GM19043 (cell line): Measurements from ENCODE around the gene RUNX3.

Source experiments
- ATAC-seq: cut with Tn5 transposase; IDR thresholded peaks from one replicate; pipeline ENCODE4 v1.9.1; 2021; ENCODE audit warnings: low read depth; ENCODE audit not compliant: unreplicated experiment

RUNX3 gene

DNA sequence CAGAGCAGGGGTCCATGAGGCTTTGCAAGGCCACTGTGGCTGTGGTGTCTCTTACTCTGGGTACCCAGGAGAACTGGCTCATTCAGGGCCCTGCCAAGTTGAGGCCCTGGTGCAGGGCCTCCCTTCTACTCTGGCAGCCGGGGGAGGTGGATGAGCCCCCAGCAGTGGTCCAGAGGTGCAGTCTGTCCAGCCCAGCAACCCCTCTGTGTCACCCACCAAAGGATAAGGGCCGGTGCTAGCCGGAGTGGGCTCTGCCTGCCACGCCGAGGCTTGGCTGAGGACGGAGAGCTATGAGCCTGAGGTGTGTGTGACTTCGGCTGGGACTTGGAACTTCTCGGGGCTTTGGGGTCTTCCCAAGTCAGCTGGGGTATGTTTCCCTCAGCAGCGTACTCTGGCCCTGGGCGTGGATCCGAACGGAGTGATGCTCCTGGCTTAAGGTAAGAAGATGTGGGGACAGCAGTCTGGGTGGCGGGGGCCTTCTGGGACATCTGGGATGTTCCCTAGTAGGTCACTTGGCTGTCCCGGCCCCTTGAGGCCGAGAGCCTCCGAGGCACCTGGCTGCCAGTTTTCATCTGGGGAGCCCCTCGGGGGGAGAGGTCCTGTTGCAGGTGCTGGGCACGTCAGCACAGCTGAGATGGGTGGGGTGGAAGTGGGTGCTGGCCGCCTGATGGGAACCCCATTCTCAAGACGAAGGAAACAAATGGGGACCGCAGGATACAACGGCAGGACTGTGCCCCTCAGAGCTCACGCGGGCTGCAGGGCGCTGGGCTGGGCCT is 25.9 kb downstream of the RUNX3 start:
- no peak for ATAC-seq

DNA sequence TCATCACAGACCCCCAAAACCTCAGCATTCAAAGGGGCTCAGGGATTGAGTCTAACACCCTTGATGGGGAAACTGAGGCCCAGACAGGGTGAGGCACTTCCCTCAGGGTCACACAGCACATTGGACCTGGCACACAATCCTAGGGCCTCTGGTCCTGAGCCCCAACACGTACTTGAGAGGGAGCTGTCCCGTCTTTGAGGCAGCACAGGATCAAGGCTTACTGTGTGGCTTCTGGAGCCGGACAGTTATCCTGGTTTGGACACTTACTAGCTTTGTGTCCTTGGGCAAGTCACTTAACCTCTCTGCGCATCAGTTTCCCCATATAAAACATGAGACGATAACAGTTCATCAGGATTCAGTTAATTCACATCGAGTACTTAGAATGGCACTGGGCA is 26.5 kb downstream of the RUNX3 start:
- ATAC-seq, result no peak

DNA sequence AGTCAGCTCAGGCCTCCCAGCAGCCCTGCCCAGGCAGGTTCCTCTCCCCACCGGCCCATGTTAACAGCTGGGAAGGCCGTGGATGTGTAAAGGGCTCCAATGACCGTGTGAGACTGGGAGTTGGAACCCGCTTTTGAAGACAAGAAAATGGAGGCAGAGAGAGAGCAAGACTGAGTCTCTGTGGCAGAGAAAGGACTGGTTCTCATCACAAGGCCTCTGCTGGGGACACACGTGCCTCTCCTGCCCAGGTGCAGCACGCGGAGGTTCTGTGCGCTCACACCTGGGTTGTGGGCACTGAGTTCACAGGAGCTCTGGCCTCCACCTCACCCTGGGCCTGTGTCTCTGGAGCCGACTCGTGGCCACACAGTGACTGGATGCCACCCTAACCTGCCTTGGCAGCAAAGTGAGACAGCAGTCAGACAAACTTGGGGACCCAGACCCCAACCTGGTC is 27.0 kb downstream of the RUNX3 start:
- ATAC-seq, result no peak

DNA sequence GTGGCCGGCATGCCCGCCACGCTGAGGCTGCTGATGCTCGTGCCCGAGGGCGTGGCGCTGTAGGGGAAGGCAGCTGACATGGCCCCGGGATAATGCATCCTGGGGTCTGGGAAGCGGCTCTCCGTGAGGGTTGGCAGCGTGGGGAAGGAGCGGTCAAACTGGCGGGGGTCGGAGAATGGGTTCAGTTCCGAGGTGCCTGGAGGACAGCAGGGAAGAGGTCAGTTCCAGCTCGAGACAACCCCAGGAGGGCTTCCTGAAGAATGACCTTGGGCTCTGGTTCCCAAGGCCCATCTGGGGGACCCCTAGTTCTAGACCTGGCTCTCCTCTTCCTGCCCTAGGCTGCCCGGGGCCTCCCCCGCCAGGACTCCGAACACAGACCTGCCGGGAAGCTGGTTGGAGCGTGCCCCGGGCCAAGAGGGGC is 27.6 kb downstream of the RUNX3 start:
- no peak for ATAC-seq

DNA sequence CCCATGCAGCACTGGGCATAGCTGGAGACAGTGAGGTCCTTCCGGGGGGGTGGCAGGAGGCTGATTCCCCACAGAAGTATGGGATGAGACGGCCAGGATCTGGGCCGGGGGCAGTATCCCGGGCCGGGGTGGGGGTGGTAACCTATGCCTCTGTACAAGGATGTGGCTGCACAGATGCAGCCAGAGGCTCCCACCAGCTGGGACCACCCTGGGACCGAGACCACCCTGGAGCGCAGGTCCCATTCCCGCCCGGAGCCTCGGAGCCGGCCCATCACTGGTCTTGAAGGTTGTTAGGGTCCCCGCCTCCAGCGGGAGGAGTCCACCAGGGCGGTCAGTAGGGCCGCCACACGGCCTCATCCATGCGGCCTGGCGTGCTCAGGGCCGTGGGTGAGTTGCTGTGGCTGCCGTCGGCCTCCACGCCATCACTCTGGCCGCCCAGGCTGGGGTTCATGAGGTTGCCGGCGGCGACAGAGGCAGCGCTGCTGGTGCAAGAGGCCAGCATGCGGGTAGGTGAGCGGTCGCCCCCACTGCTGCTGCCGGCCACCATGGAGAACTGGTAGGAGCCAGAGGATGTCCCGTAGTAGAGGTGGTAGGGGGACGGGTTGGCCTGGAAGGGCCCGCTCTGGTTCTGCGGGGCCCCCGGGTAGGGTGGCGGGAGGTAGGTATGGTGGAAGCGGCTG is 28.1 kb downstream of the RUNX3 start:
- ATAC-seq, result no peak

DNA sequence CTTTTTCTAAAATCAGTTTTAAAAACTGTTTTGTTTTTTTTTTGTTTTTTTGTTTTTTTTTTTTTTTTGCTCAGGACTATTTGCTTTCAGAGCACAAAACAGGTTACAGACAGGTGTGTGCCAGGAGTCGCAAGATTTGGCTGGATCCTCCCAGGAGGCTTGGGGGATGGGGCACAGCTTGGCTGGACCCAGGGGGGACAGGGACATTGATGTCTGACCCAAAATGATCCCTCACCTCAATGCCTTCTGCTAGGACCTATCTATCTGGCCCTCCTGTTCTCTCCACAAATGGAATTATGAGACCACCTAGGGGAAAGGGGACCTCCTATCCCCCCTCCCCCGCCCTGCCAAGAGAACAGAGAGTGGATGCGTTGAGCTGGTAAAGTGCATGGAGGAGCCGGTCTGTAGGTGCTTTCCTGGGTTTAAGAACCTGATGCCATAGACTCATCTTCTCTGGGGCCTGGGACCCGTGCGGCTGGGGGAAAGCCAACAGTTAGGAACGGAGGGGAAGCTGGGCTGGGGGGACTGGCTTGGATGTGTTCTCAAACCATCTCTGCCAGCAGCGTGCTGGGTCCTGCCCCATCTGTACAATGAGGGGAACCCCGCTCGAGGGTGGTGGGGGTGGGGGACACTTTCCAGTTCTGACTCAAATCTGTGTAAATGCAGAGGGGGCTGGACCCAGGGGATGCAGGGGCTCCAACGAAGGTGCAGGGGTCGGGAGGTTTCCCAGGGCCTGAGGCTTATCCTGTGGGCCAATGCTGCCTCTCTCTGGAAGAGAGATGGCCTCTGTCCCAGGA is 28.9 kb downstream of the RUNX3 start:
- ATAC-seq, result no peak

DNA sequence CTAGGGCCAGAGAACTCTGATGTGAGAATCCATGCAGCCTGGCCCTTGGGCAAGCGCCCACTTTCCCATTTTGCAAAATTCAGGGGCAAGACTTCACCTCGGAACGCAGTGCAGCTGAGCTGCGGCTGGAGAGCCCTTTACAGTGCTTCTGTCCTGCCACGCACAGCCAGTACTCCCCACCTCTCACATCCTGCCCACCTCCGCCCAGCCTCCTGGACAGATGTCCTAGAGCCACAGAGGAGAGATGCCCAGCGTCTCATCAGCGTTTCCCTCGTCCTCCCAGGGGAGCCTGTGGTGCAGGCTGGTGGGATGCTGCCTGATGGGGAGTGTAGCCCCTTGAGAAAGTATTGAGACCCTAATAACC is 29.6 kb downstream of the RUNX3 start:
- no peak for ATAC-seq

DNA sequence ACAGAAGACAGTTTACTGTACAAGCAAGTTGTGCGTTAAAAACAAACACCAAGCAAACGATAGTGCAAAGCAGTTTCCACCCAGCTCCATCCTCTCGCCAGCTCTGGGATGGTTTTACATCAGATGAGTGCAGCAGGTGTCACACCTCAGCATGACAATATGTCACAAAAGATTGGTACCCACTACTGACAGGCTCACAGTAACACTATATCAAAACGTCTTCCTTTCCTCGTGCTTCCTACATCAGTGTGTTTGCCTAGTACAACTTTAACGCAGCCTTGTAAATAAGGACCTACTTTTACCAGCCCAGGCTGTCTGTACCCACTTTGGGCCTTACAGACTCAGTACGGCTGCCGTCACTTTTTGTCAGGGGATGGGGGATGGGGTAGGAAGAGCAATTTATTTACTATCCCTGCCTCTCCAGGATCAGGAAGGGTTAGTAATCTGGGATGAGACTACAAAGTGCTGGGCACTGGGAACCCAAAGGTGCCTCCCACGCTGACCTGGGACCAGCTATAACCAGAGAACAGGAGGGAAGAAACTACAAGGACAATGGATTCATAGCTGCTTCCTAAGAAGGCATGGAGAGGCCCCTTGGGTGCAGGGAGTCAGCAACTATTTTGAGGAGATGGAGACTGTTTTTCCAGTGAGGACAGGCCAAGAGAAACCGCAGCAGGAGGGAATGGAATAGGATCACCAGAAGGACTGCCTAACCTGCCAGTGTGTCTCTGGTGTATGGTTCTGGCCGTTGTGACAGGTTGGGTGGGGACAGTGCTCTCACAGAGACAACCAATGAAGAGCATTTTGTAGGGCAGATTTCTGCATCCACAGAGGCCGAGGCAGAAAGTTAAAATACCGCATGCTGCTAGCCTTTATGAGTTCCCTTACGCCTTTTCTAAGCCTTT is 30.2 kb downstream of the RUNX3 start:
- ATAC-seq, result no peak

DNA sequence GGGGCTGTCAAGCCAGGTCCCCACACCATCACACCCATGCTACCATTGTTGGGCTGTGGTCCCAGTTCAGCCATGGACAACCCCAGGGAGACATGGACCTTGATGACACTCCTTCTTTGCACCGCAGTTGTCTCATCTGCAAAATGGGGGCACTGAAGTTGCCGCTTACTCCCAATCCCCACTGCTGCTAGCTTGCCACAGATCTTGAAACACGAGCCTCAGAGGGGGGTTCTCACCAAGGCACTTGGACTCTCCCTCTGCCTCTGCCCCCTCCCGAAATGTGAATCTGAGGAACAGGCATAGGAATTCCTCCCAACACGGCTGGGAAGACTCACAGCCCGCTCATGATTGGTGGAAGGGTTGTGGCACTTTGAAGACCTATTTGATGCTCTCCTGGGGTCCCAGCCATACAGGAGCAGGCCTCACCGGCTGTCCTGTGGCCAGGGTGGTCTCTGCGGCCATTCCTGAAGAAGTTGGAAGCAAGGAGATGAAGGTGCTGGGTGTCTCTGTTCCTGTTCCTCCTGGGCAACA is 31.1 kb downstream of the RUNX3 start:
- no peak for ATAC-seq

DNA sequence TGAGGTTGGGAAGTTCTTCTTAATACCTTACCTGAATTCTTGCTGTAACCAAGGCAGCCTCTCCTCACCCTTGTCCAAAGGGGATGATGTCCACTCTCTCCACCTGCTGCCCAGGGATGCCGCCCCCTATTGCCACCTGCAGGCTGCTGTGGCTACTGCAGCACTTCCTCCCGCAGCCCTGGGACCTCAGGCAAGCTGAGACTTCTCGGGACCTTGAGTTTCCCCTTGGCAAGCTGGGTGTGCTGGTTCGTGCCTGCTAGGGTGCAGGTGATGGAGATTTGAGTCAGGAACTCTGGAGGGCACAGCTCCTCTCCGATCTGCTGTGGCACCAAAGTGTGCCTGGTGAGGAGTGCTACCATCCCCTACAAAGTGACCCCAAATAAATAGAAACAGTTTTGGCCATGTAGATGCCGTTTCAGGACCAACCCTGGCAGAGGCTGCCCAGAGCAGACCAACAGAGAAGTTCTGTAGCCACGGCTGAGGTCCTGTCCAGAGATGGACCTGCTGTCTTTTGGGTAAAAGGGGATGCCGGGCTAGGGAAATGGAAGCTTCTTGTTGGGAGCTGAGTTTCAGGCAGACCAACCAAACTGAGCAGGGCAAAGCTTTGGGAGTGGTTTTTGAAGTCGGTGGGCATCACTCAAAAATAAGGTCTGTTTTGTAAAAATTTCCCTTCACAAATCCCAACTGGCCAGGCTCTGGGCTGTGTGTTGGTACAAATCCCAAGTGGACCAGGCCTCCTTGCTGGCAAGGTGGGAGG is 31.7 kb downstream of the RUNX3 start:
- ATAC-seq, result no peak

DNA sequence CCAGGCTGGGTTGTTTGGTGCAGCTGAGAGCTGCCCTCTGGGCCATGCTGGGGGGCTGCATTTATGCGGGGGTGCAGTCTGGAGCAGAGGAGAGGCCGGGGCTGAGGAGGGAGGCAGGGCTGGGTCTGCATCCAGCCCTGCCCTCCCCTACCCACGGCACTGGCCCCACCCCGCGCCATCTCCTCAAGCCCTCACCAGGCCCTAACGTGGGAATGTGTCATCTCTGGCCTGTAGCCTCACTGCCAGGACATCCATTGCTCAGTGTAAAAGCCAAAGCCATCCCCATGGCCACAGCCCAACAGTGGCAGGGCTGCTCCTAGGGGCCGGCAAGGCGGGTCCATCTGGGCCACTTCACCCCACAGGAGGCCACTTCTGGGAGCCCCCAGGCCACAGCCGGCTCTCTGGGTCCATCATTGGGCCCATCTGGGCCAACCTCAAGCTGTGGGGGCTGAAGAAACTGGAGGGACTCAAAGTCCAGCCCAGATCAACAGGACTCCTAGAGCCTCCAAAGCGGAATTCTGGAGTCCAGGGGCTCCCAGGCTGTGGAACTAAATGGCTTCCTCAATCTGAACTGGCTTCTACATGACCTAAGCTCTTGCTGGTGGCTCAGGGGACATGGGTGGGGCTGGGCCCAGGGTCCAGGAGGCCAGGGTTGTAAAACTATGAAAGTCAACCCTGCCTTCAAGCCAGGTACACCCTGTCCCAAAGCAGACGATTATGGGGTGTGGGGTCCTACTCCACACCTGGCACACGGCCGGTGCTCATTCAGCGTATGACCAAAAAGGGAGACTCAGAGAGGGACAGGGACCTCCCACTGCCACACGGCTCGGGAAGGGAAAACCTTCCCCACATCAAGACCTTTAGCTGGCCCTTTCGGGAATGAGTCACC is 32.6 kb downstream of the RUNX3 start:
- no peak for ATAC-seq

DNA sequence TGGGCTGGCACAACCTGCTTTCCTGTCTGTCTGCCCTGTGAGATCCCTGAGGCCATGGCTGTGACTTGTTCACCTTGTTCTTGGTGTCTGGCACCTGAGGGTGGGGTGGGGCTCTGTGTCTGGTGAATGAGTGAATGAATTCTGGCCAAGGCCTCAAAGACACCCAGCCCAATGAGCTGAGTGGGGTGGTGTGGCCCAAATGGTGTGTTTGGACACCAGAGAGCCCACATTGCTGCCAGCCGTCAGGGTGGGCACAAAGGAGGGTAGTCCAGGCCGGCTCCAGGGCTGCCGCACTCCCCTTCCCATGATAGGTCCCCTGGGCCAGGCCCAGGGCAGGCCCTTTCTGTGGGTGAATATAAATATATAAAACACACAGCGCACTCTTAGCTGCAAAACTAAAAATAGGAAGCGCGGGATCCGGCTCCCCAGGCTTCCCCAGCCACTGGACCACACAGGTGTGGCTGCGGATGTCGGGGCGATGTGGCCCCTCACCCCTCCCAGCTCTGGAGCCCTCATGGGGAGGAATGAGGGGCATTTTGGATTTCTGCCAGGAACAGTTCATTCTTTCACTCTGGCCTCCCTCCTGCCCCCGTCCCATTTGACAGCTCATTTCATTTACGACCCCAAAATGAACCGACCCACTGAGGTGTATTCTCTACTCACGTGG is 33.3 kb downstream of the RUNX3 start:
- no peak for ATAC-seq

DNA sequence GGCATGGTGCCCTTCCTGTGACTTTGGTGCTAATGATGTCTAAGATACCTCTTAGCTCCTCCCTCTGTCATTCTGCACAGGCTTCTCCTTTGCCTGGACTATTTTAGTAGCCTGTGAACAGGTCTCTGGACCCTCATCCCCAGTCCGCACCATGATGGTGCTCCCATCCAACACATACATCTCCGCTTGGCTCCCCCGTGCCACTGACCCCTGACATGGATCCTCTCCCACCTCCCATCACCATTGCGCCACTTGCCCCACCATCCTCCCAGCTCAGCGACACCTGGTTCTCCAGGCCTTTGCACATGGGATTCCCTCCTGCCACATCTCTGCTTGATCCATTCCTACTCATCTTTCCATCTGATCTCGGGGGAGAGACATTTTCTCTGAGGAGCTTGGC is 33.9 kb downstream of the RUNX3 start:
- ATAC-seq, result no peak

DNA sequence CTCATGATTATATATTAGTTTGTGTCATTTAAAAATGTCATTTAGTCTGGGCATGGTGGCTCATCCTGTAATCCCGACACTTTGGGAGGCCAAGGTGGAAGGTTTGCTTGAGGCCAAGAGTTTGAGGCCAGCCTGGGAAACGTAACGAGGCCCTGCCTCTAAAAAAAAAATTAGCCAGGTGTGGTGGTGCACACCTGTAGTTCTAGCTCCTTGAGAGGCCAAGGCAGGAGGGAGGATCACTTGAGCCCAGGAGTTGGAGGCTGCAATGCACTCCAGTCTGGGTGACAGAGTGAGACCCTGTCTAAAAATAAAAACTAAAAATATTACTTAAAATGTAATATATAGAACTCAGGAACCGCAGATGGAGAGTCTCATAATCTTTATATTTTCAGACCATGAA is 34.6 kb downstream of the RUNX3 start:
- no peak for ATAC-seq

DNA sequence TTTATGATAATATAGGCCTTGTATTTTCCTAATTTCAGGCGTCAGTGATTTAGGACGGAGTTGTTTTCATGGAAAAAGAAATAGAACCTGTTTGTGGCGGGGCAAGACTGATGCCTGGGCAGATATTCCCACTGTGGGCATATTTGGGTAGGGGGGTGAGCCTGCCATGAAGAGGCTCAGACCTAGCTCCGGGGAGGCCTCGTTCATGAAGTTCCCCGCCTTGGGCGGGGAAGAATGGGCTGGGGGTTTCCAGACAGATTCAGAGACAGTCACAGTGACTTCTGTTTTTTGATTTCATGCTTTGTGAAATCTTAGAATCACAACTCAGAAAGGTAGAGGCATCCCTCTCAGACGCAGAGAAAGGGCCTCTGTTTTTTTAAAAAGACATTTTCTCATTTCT is 36.1 kb downstream of the RUNX3 start:
- no peak for ATAC-seq

DNA sequence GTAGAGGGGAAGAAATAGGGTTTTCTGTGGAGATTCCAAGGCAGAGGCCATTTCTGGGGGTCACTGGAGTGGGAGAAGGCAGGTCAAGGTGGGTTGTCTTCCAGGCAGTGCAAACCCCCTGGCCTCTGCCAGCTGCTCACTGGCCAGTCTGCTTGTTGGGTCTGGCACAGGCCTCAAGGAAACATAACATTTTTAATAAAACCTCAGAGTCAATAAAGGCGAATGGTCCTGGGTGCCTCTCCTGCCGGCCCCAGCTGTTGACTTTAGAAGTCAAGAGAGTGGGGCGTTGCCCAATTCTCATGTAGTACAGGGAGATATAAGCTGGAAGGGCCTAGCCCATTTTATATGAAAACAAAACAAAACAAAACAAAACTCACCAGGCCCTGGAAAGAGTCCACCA is 36.6 kb downstream of the RUNX3 start:
- ATAC-seq, result no peak

DNA sequence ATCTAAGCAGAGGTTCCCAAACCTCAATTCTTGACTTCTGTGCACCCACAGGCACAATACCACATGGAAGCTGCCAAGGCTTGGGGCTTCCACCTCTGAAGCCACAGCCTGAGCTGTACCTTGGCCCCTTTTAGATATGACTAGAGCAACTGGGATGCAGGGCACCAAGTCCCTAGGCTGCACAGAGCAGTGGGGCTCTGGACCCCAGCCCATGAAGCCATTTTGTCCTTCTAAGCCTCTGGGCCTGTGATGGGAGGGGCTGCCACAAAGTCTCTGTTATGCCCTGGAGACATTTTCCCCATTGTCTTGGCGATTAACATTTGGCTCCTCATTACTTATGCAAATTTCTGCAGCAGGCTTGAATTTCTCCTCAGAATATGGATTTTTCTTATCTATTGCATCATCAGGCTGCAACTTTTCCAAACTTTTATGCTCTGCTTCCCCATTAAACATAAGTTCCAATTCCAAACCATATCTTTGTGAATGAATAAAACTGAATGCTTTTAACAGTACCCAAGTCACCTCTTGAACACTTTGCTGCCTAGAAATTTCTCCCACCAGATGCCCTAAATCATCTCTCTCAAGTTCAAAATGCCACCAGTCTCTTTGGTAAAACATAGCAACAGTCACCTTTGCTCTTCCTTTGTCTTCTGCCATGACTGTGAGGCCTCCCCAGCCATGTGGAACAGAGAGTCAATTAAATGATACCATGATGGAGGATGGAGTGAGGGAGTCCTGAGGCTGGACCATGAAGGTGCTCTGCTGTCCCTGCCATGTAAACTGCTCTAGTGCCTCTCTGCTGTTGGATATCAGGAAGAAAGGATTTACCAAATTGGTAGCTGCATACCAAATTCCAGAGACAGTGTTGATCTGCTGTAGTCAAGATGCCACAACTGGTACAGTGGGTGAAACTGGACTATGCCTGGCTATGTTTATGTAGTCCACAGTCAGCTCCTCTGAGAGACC is 37.6 kb downstream of the RUNX3 start:
- ATAC-seq, result no peak
